Spinal cord (tissue), 10 donors: Measurements from ENCODE around the gene PYCARD. TPM values are rescaled to one million over a fixed set of nuclear protein-coding genes. Genes with fewer than 3 reads are reported as not detected.

Experiments
- DNase-seq, 6 donors: peaks; one replicate each; pipeline versions ENCODE4 v3.0.0 to v3.0.0-alpha.2; 2013 to 2015; ENCODE audit warnings: low spot score in 6 of 6, low read depth in 4 of 6
- H3K27ac ChIP-seq: one replicate; pipeline ENCODE4 v1.5.1; 2013; ENCODE audit warnings: low read depth, low read length, control low read depth
- H3K27me3 ChIP-seq: one replicate; pipeline ENCODE4 v1.6.1; 2013; ENCODE audit warnings: low read length; ENCODE audit not compliant: control insufficient read depth, insufficient read depth
- H3K36me3 ChIP-seq: one replicate; pipeline ENCODE4 v1.6.1; 2013; ENCODE audit warnings: low read length; ENCODE audit not compliant: control insufficient read depth, insufficient read depth
- H3K4me1 ChIP-seq: one replicate; pipeline ENCODE4 v1.6.1; 2013; ENCODE audit warnings: low read length; ENCODE audit not compliant: control insufficient read depth, insufficient read depth
- H3K4me3 ChIP-seq: one replicate; pipeline ENCODE4 v1.5.1; 2013; ENCODE audit warnings: low read depth, low read length, control low read depth
- H3K9me3 ChIP-seq: one replicate; pipeline ENCODE4 v1.6.1; 2013; ENCODE audit warnings: low read length; ENCODE audit not compliant: control insufficient read depth, insufficient read depth
- WGBS: methylation state at CpG from one replicate; pipeline ENCODE4 v1.1.5; 2013; ENCODE audit warnings: missing lambda C conversion rate; ENCODE audit not compliant: insufficient coverage; 5-methylcytosine and 5-hydroxymethylcytosine counted together
- polyA plus RNA-seq, 2 donors: library from polyadenylated mRNA; unstranded; fragments of 120-200 nt; gene quantifications; one replicate each; pipeline ENCODE4 v1.2.1, GENCODE V29; 2013; ENCODE audit not compliant: insufficient read length in 2 of 2
- small RNA-seq: library from RNA; depleted of rRNA; stranded (forward); fragments of <200 nt; gene quantifications from one replicate; pipeline ENCODE3, GENCODE V24; 2014; ENCODE audit warnings: low replicate concordance
- total RNA-seq, 2 donors: library from RNA; depleted of rRNA in 1 of 2; stranded (reverse); fragments of 120-200 nt in 1 of 2; fragments of >200 nt in 1 of 2; gene quantifications; one replicate each; pipeline versions ENCODE4 v1.2.3 to v1.2.4, GENCODE V29; 2013 to 2014
- donor health status: healthy.

The PYCARD gene
- total and polyA plus RNA-seq, 4 donors = 6.8 to 14.3 (median 9.1) TPM

GRCh38 chr16:31167315-31167714 is 35.2 kb downstream of the PYCARD start:
- Histone ChIP-seq H3K4me1 (no peaks in the 10 kb centered on the region), H3K36me3 (no peaks in the 10 kb centered on the region), H3K27me3 (no peaks in the 10 kb centered on the region), H3K9me3 (no peaks in the 10 kb centered on the region), H3K4me3 (no peak overlapping the region), H3K27ac (no peak overlapping the region)
- DNase-seq = no peak
- 97% methylated on average over 6 of the region's 8 CpGs for WGBS

DNA sequence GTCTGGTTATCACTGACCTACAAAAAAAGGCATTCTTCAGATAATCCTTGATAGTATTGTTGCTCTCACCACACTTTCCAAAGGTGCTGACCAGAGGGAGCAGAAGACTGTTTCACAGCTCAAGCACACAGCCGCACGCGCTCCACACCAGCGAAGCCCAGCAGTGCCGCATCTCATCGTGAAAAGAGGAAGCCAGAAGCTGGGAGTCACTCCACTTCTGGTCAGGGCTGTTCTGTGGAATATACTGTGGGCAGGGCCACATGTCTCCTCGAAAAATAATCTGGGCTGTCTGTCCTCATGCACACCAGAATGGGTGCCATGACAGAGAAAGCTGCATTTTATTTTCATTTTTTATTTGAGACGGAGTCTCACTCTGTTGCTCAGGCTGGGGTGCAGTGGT is 45.4 kb downstream of the PYCARD start:
- no peaks in the 10 kb centered on the region for H3K36me3 ChIP-seq
- no peaks in the 10 kb centered on the region for H3K4me1 ChIP-seq
- DNase-seq = no peak
- WGBS = 54% methylated on average over 7 of the region's 8 CpGs
- H3K4me3 ChIP-seq = no peak overlapping the region
- no peaks in the 10 kb centered on the region for H3K27me3 ChIP-seq
- no peak overlapping the region for H3K27ac ChIP-seq
- H3K9me3 ChIP-seq = no peaks in the 10 kb centered on the region

Small RNAs within 50 kb of the gene (small RNA-seq; reads per million reads assigned to genes)
- not detected for gene AC009088.4
- gene NDUFA3P6 = not detected

Other genes starting within 250 kb of the PYCARD start
- 1 to 10 TPM; 2.3 to 5.0 TPM for gene SETD1A, start 245.0 kb downstream of the PYCARD start, total RNA-seq
- 10 to 100 TPM; 16.7 to 17.4 TPM for gene SETD1A, start 245.0 kb downstream of the PYCARD start, polyA plus RNA-seq
- gene HSD3B7, start 217.6 kb downstream of the PYCARD start, total RNA-seq = 10 to 100 TPM in 1 of 2 donors, 1 to 10 TPM in 1; 9.2 to 14.7 TPM
- 1 to 10 TPM; 5.7 to 7.6 TPM for gene HSD3B7, start 217.6 kb downstream of the PYCARD start, polyA plus RNA-seq
- 10 to 100 TPM; 16.0 to 46.5 TPM for gene STX1B, start 192.1 kb downstream of the PYCARD start, total RNA-seq
- 100 to 1,000 TPM; 116 to 130 TPM for gene STX1B, start 192.1 kb downstream of the PYCARD start, polyA plus RNA-seq
- gene STX4, start 169.2 kb downstream of the PYCARD start, total RNA-seq = 10 to 100 TPM; 28.6 to 45.2 TPM
- 10 to 100 TPM; 84.9 to 91.6 TPM for gene STX4, start 169.2 kb downstream of the PYCARD start, polyA plus RNA-seq
- gene ZNF668, start 128.5 kb downstream of the PYCARD start, total RNA-seq = 1 to 10 TPM; 4.9 to 5.8 TPM
- gene ZNF668, start 128.5 kb downstream of the PYCARD start, polyA plus RNA-seq = 10 to 100 TPM; 12.6 TPM
- 10 to 100 TPM in 1 of 2 donors, 1 to 10 TPM in 1; 5.9 to 14.4 TPM for gene ZNF646, start 128.3 kb downstream of the PYCARD start, total RNA-seq
- 10 to 100 TPM; 11.2 to 11.9 TPM for gene ZNF646, start 128.3 kb downstream of the PYCARD start, polyA plus RNA-seq
- 1 to 10 TPM; 2.0 to 9.8 TPM for gene PRSS53, start 113.8 kb downstream of the PYCARD start, total RNA-seq
- gene PRSS53, start 113.8 kb downstream of the PYCARD start, polyA plus RNA-seq = 1 to 10 TPM; 2.5 to 7.1 TPM
- 100 to 1,000 TPM in 1 of 2 donors, 10 to 100 TPM in 1; 60.0 to 111 TPM for gene VKORC1, start 108.0 kb downstream of the PYCARD start, total RNA-seq
- 100 to 1,000 TPM in 1 of 2 donors, 10 to 100 TPM in 1; 66.5 to 107 TPM for gene VKORC1, start 108.0 kb downstream of the PYCARD start, polyA plus RNA-seq
- gene BCKDK, start 94.4 kb downstream of the PYCARD start, total RNA-seq = 10 to 100 TPM; 13.5 to 25.0 TPM
- 10 to 100 TPM; 49.7 TPM for gene BCKDK, start 94.4 kb downstream of the PYCARD start, polyA plus RNA-seq
- 10 to 100 TPM; 38.1 to 81.9 TPM for gene KAT8, start 85.1 kb downstream of the PYCARD start, total RNA-seq
- gene KAT8, start 85.1 kb downstream of the PYCARD start, polyA plus RNA-seq = 10 to 100 TPM; 54.7 to 69.7 TPM
- gene PRSS8, start 67.0 kb downstream of the PYCARD start, total RNA-seq = under 1 TPM; 0.10 to 0.94 TPM
- 1 to 10 TPM in 1 of 2 donors, under 1 TPM in 1; 0.46 to 1.5 TPM for gene PRSS8, start 67.0 kb downstream of the PYCARD start, polyA plus RNA-seq
- gene PRSS36, start 52.7 kb downstream of the PYCARD start, total RNA-seq = 1 to 10 TPM; 1.4 to 2.8 TPM
- 10 to 100 TPM; 10.5 TPM for gene PRSS36, start 52.7 kb downstream of the PYCARD start, polyA plus RNA-seq
- gene FUS, start 22.6 kb downstream of the PYCARD start, total RNA-seq = 10 to 100 TPM; 49.9 to 59.2 TPM
- gene FUS, start 22.6 kb downstream of the PYCARD start, polyA plus RNA-seq = 100 to 1,000 TPM; 554 to 673 TPM
- gene TRIM72, start 11.4 kb upstream of the PYCARD start, total RNA-seq = under 1 TPM; 0.22 to 0.50 TPM
- gene TRIM72, start 11.4 kb upstream of the PYCARD start, polyA plus RNA-seq = 1 to 10 TPM in 1 of 2 donors, under 1 TPM in 1; 0.90 to 1.1 TPM
- gene PYDC1, start 14.4 kb upstream of the PYCARD start, total RNA-seq = 1 to 10 TPM in 1 of 2 donors, not detected in 1; 1.3 TPM
- 1 to 10 TPM in 1 of 2 donors, under 1 TPM in 1; 0.86 to 2.0 TPM for gene PYDC1, start 14.4 kb upstream of the PYCARD start, polyA plus RNA-seq
- gene ITGAM, start 57.2 kb upstream of the PYCARD start, total RNA-seq = 10 to 100 TPM in 1 of 2 donors, 1 to 10 TPM in 1; 5.4 to 10.0 TPM
- gene ITGAM, start 57.2 kb upstream of the PYCARD start, polyA plus RNA-seq = 1 to 10 TPM; 4.2 to 5.6 TPM
- gene ITGAX, start 152.4 kb upstream of the PYCARD start, total RNA-seq = 1 to 10 TPM; 2.8 to 7.2 TPM
- gene ITGAX, start 152.4 kb upstream of the PYCARD start, polyA plus RNA-seq = 1 to 10 TPM; 7.0 to 9.3 TPM
- under 1 TPM in 1 of 2 donors, not detected in 1; 0.06 TPM for gene ITGAD, start 190.6 kb upstream of the PYCARD start, total RNA-seq
- under 1 TPM in 1 of 2 donors, not detected in 1; 0.50 TPM for gene ITGAD, start 190.6 kb upstream of the PYCARD start, polyA plus RNA-seq
- not detected for gene COX6A2, start 225.6 kb upstream of the PYCARD start, total RNA-seq
- gene COX6A2, start 225.6 kb upstream of the PYCARD start, polyA plus RNA-seq = 1 to 10 TPM; 1.0 to 3.2 TPM
- gene ZNF843, start 240.0 kb upstream of the PYCARD start, total RNA-seq = 1 to 10 TPM; 1.9 TPM
- 1 to 10 TPM; 6.1 to 8.6 TPM for gene ZNF843, start 240.0 kb upstream of the PYCARD start, polyA plus RNA-seq